IPS DF 6.9 (cell line): Measurements from ENCODE around the gene ACTA2.

ENCODE experiments used
- DNase-seq: peaks from one replicate; pipeline ENCODE4 v3.0.0-alpha.2; 2013; ENCODE audit warnings: low read depth, low spot score
- H3K27ac ChIP-seq: one replicate; pipeline ENCODE4 v1.5.1; 2013; ENCODE audit warnings: low read length, control low read depth
- H3K27me3 ChIP-seq: 2 replicates; pipeline ENCODE4 v1.6.1; 2013; ENCODE audit warnings: mild to moderate bottlenecking, low read length; ENCODE audit not compliant: control insufficient read depth, insufficient read depth
- H3K36me3 ChIP-seq: 2 replicates; pipeline ENCODE4 v1.6.1; 2013; ENCODE audit warnings: low read length; ENCODE audit not compliant: control insufficient read depth, insufficient read depth
- H3K4me1 ChIP-seq: 2 replicates; pipeline ENCODE4 v1.6.1; 2013; ENCODE audit warnings: low read length; ENCODE audit not compliant: control insufficient read depth, insufficient read depth
- H3K4me3 ChIP-seq: 2 replicates; pipeline ENCODE4 v1.5.1; 2013; ENCODE audit warnings: mild to moderate bottlenecking, low read length
- H3K9me3 ChIP-seq: 2 replicates; pipeline ENCODE4 v1.6.1; 2013; ENCODE audit warnings: low read length, inconsistent platforms; ENCODE audit not compliant: control insufficient read depth, insufficient read depth
- WGBS: extraction: QIAGEN DNeasy Blood & Tissue Kit; methylation state at CpG from one replicate; pipeline ENCODE4 v1.1.7; 2013; ENCODE audit warnings: mixed read lengths, missing lambda C conversion rate; ENCODE audit not compliant: insufficient read length, insufficient coverage; 5-methylcytosine and 5-hydroxymethylcytosine counted together

The ACTA2 gene

DNA sequence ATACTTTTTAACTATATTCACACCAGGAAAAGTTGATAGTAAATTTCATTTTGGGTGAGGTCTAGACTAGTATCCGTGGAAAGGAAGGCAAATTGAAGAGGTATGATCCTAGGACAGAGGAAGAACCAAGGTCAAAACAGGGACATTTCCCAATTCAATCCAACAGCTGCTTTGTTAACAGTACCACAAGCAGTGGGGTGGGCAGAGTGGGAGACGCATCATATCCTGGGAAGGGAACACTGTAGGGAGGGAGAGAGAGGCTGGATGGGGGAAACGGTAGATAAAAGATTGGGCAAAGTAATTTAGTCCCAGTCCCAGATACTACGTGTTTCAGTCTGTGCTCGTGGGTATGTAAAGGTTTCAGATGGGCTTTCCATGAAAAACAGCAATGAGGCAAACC, 28.9 kb upstream of the ACTA2 start:
- Histone ChIP-seq H3K27ac (no peak overlapping the region), H3K36me3 (no peaks in the 10 kb centered on the region), H3K4me3 (no peak overlapping the region), H3K4me1 (peaks cover 1% of the 10 kb centered on the region; the same call in 1 of the 2 replicates), H3K27me3 (no peaks in the 10 kb centered on the region), H3K9me3 (no peaks in the 10 kb centered on the region)
- no CpG with 5 or more reads among the region's 5 CpGs for WGBS
- no peak for DNase-seq

DNA sequence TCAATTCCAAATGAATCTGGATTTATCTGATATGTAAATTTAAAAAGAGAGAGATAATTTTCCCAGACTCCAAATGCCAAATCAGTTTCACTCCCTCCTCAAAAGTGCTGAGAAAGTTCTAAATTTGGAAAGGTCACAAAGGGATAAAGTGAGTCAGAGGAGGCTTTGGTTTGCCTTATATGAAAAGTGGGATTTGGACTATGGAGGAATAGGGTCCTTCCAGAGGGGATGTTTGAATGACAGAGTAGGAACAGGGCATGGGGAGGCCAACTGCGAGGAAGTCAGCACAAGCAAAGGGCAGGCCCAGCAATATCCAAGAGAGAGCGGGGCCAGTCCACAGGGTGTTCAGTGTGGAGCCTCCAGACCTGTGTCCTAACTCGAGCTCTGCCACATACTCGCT, 28.2 kb upstream of the ACTA2 start:
- no peak overlapping the region for H3K4me3 ChIP-seq
- DNase-seq = no peak
- no CpG with 5 or more reads among the region's 4 CpGs for WGBS

DNA sequence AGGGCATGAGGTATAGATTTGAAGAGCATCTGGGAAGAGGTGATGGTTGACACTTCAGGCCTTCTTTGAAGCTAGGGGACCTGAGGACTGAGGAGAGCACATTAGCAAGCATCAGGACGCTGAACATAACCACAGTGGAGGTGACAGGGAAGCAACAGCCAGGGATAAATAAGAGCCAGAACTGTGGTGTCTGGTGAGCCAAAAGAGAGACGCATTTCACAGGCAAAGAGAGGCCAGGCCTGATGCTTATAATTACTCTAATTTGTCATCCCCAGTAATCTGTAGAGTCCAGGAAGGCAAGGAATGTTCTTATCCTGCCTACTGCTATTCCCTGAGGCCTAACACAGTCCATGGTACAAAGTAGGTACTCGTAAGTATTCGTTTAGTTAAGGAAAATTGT, 27.7 kb upstream of the ACTA2 start:
- WGBS = no CpG with 5 or more reads among the region's 4 CpGs
- Histone ChIP-seq H3K4me3 (no peak overlapping the region), H3K27ac (no peak overlapping the region), H3K36me3 (no peaks in the 10 kb centered on the region), H3K9me3 (no peaks in the 10 kb centered on the region), H3K27me3 (no peaks in the 10 kb centered on the region), H3K4me1 (no peaks in the 10 kb centered on the region)
- DNase-seq = no peak

More for the DNA sequence above, 28.2 kb upstream of the ACTA2 start:
- H3K27ac ChIP-seq = no peak overlapping the region
- peaks cover 1% of the 10 kb centered on the region; the same call in 1 of the 2 replicates for H3K4me1 ChIP-seq
- no peaks in the 10 kb centered on the region for H3K9me3 ChIP-seq
- no peaks in the 10 kb centered on the region for H3K27me3 ChIP-seq
- H3K36me3 ChIP-seq = no peaks in the 10 kb centered on the region

DNA sequence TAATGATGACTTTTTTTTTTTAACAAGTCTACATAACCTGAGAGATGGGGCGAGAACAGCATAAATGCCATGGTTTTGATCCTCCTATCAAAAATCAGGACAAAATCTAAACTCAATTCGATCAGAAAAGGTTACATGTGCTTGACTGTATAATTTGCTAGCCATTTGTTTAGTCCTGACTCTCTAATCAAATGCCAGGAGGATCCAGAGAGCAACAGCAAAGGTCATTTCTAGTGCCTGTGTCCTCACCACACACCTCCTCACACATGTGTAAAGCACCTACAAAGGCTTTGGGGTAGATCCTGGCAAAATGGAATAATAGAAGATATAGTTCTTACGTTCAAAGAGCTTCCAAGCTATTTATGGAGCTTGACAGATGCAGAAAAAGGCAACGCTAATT, 27.0 kb upstream of the ACTA2 start:
- no peaks in the 10 kb centered on the region for H3K9me3 ChIP-seq
- no peaks in the 10 kb centered on the region for H3K27me3 ChIP-seq
- H3K4me1 ChIP-seq = no peaks in the 10 kb centered on the region
- DNase-seq = no peak
- no peaks in the 10 kb centered on the region for H3K36me3 ChIP-seq
- no peak overlapping the region for H3K4me3 ChIP-seq
- no peak overlapping the region for H3K27ac ChIP-seq
- WGBS = no CpG with 5 or more reads among the region's 4 CpGs

DNA sequence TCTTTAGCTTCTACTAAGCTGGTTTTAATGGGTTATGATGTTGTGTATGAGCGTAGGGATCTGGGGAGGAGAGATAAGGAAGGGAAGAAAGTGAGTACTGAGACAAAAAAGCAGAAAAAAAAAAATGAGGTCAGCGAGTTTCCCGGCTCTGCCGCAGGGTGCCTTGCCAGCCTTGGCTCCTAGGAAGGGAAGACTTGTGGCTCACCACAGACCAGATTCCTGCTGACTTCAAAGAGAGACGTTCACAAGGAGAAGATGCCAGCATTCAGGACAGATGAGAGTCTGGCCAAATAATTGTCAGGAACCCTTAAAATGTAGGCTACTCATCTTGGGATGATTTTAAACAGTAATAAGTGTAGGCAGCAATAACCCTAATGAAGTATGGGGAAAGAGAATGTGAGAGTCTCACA, 26.6 kb upstream of the ACTA2 start:
- H3K4me3 ChIP-seq = no peak overlapping the region
- no peak for DNase-seq
- WGBS = no CpG with 5 or more reads among the region's 5 CpGs
- H3K4me1 ChIP-seq = no peaks in the 10 kb centered on the region
- H3K27ac ChIP-seq = no peak overlapping the region
- no peaks in the 10 kb centered on the region for H3K9me3 ChIP-seq
- H3K36me3 ChIP-seq = no peaks in the 10 kb centered on the region
- no peaks in the 10 kb centered on the region for H3K27me3 ChIP-seq

DNA sequence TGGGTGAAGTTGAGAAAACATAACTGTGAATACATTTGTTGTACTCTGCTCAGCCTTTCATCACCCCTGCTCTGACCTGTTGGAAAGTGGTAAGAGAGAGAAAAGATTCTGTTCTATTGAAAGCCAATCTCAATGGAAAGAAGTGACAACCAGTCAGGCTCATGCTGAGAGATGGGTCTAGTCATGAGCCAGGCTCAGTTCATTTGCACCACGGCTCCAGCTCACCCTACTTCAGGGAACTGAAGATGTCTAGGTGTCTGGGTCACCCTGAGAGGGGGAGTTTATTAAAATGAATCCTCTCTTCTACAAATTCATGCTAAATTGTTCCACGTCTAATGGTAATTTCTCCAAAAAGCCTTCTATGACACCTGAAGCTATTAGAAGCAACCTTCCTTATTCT, 25.9 kb upstream of the ACTA2 start:
- Histone ChIP-seq H3K4me3 (no peak overlapping the region), H3K27ac (no peak overlapping the region), H3K4me1 (no peaks in the 10 kb centered on the region), H3K9me3 (no peaks in the 10 kb centered on the region), H3K36me3 (no peaks in the 10 kb centered on the region), H3K27me3 (no peaks in the 10 kb centered on the region)
- no CpG with 5 or more reads among the region's 2 CpGs for WGBS
- DNase-seq = no peak

DNA sequence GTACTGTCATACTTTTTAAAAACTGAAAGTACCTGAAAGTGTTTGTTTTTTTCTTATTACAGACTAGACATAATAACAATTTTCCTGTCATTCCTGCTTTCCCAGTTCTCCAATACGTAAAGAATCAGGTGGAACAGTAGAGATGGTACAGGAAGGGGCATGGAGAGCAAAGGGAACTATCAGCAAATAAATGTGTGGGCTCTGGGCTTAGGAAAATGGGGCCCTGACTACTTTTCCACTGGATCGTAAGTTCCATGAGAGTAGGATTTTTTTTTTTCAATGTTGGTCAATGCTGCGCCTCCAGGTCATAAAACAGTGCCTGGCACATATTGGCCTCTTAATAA, 22.8 kb upstream of the ACTA2 start:
- no peak for DNase-seq
- no peaks in the 10 kb centered on the region for H3K27me3 ChIP-seq
- H3K9me3 ChIP-seq = no peaks in the 10 kb centered on the region
- no CpG with 5 or more reads among the region's 3 CpGs for WGBS
- no peak overlapping the region for H3K4me3 ChIP-seq
- no peaks in the 10 kb centered on the region for H3K36me3 ChIP-seq
- no peak overlapping the region for H3K27ac ChIP-seq
- H3K4me1 ChIP-seq = no peaks in the 10 kb centered on the region

DNA sequence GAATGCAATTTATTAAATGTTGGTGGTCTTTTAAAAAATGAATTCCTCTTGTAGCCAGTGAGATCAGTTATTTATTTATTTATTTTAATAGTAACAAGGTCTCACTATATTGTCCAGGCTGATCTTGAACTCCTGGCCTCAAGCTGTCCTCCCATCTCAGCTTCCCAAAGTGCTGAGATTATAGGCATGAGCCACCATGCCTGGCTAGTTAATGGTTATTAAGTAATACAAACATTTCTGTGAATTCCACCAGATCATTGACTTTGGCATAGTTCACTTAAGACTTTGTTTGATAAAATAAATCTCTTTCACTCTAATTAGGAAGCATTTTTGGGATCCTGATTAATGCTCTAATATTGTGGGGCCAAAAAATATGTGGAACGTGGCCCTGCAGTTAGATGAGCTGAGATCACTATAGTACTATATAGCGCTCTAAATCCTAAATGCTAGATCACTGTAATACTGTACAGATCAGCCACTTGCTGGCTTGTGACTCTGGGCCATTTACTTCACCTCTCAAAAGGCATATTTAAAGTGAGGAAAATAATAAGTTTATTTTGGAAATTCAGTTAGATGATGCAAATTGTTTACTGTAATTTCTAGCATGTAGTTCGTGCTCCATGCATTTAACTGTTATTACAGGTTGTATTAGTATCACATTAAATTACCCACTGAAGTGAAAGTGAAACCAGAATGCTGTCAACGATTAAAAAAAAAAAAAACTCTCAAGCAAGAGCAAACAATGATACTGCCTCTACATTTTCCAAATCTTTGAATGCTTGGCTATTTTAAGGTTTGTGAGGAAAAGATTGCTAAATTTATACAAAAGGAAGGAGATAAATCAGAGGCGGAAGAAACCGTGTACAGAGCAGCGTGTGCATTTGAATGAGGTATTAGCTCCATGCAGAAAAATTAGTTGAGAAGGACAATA, 22.1 kb upstream of the ACTA2 start:
- H3K4me3 ChIP-seq = no peak overlapping the region

DNA sequence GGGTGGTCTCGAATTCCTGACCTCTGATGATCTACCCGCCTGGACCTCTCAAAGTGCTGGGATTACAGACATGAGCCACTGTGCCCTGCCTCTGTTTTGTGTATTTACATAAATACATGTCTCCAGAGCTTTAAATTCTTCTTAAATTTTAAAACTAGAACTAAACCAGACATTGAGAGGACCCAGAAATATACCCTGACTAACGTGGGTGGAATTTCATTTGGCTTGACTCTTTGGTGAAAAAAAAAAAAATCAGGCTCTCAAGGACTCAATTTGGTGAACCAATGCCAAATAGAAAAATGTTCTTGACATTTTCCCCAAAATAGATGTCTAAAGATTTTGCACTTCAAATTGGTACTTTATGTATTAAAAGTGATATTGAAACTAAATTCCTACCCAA, 21.4 kb upstream of the ACTA2 start:
- no peaks in the 10 kb centered on the region for H3K27me3 ChIP-seq
- H3K36me3 ChIP-seq = no peaks in the 10 kb centered on the region
- no peak for DNase-seq
- H3K4me1 ChIP-seq = no peaks in the 10 kb centered on the region
- no peak overlapping the region for H3K4me3 ChIP-seq
- no peaks in the 10 kb centered on the region for H3K9me3 ChIP-seq
- no peak overlapping the region for H3K27ac ChIP-seq
- WGBS = no CpG with 5 or more reads among the region's 3 CpGs

More for the DNA sequence above, 22.1 kb upstream of the ACTA2 start:
- Histone ChIP-seq H3K36me3 (no peaks in the 10 kb centered on the region), H3K9me3 (no peaks in the 10 kb centered on the region), H3K4me1 (no peaks in the 10 kb centered on the region), H3K27me3 (no peaks in the 10 kb centered on the region), H3K27ac (no peak overlapping the region)
- no CpG with 5 or more reads among the region's 7 CpGs for WGBS
- DNase-seq = no peak

DNA sequence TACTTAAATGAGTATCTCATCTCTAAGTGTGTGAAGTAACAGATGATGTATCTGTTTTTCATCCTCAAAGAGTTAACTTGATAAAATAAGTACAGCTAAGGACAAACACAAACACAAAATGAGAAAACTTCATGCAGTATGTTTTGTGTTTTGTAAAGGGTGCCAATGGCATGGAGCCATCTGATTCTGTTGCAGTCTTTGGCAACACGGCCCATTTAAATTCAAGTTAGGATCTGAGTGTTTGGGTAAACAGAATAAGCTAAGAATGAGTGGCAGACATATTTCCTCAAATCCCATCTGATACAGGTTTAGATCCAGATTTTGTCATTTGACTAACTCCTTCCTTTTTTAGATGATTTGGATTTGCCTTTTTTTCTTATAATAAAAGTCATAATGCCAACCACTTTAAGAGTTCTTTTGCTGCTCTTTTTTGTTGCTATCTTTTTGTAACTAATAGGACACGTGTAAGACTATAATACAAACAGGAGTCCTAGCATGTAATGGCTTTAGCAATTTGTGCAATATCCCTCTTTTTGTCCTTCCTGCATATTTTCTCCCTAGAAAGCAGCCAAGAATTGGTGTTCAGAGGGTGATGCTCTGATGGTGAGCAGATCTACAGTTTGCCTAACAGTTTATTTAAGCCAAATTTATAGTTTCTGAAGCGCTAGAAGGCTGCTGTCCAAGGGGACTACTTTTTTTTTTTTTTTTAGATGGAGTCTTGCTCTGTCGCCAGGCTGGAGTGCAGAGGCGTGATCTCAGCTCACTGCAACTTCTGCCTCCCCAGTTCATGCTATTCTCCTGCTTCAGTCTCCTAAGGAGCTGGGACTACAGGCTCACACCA, 18.9 kb upstream of the ACTA2 start:
- no peaks in the 10 kb centered on the region for H3K9me3 ChIP-seq
- H3K27me3 ChIP-seq = no peaks in the 10 kb centered on the region
- DNase-seq = no peak
- no CpG with 5 or more reads among the region's 5 CpGs for WGBS
- H3K27ac ChIP-seq = no peak overlapping the region
- no peaks in the 10 kb centered on the region for H3K36me3 ChIP-seq
- no peak overlapping the region for H3K4me3 ChIP-seq
- H3K4me1 ChIP-seq = no peaks in the 10 kb centered on the region
